Activated T-helper 17 cell treated with anti-CD3 and anti-CD28 coated beads, Interleukin-2, amount 50 U/mL, for 72 hours (primary cell): ENCODE results near the gene C12orf42. TPM values are rescaled to one million over a fixed set of nuclear protein-coding genes. Genes with fewer than 3 reads are reported as not detected.

Source experiments
- ATAC-seq: fragments of 150-1000 bp; cut with Tn5 transposase; replicated peaks from 2 replicates; pipeline ENCODE4 v1.10.0; 2021; ENCODE audit warnings: mild to moderate bottlenecking, moderate library complexity
- H3K27ac Mint-ChIP-seq: one replicate; pipeline ENCODE4 v1.8.0; 2022; ENCODE audit warnings: mixed read lengths
- H3K27me3 Mint-ChIP-seq: one replicate; pipeline ENCODE4 v1.8.0; 2022; ENCODE audit warnings: mixed read lengths
- H3K36me3 Mint-ChIP-seq: one replicate; pipeline ENCODE4 v1.8.0; 2022; ENCODE audit warnings: low read depth, mild to moderate bottlenecking, mixed read lengths
- H3K4me1 Mint-ChIP-seq: one replicate; pipeline ENCODE4 v1.8.0; 2022; ENCODE audit warnings: mixed read lengths
- H3K4me3 Mint-ChIP-seq: one replicate; pipeline ENCODE4 v1.8.0; 2022; ENCODE audit warnings: mild to moderate bottlenecking, mixed read lengths
- H3K9me3 Mint-ChIP-seq: one replicate; pipeline ENCODE4 v1.8.0; 2022; ENCODE audit warnings: mixed read lengths
- total RNA-seq, 2 donors: library from RNA; stranded (reverse); gene quantifications; one replicate each; pipeline ENCODE4 v1.2.3, GENCODE V29; 2022

C12orf42 gene
- total RNA-seq, 2 donors from 2014 or later, result not detected

GRCh38 chr12:103268831-103269514 lies 226.8 kb downstream of the C12orf42 start:
- Mint-ChIP-seq H3K9me3 (no peaks in the 10 kb centered on the region), H3K4me1 (peaks cover 6% of the 10 kb centered on the region), H3K27ac (peak overlapping the region; percentile 14), H3K4me3 (peak overlapping the region; percentile 6), H3K27me3 (no peaks in the 10 kb centered on the region), H3K36me3 (no peaks in the 10 kb centered on the region)
- peak; percentile 60 for ATAC-seq

GRCh38 chr12:103257763-103258162 lies 238.0 kb downstream of the C12orf42 start:
- Mint-ChIP-seq H3K27me3 (no peaks in the 10 kb centered on the region), H3K9me3 (peaks cover 12% of the 10 kb centered on the region), H3K4me1 (no peaks in the 10 kb centered on the region), H3K4me3 (no peak overlapping the region), H3K36me3 (no peaks in the 10 kb centered on the region), H3K27ac (no peak overlapping the region)
- no peak for ATAC-seq

Other genes starting within 250 kb of the C12orf42 start
- not detected for gene STAB2, start 91.3 kb upstream of the C12orf42 start, total RNA-seq